GM10266 (cell line): ENCODE data around the gene GNG8.
"Not testable (repeated sequence)": the region's sequence is repeated elsewhere in the genome, so short reads cannot be mapped to it uniquely, and the experiment has no call there.

ENCODE experiments used
- DNase-seq: peaks from one replicate; pipeline ENCODE4 v3.0.0; 2012; ENCODE audit errors: extremely low spot score
- CTCF ChIP-seq: IDR thresholded peaks from 2 replicates; pipeline ENCODE4 v1.5.1; 2012; ENCODE audit warnings: mild to moderate bottlenecking, low read depth; ENCODE audit not compliant: control insufficient read depth, insufficient read depth; ENCODE audit errors: missing control alignments

The GNG8 gene

DNA sequence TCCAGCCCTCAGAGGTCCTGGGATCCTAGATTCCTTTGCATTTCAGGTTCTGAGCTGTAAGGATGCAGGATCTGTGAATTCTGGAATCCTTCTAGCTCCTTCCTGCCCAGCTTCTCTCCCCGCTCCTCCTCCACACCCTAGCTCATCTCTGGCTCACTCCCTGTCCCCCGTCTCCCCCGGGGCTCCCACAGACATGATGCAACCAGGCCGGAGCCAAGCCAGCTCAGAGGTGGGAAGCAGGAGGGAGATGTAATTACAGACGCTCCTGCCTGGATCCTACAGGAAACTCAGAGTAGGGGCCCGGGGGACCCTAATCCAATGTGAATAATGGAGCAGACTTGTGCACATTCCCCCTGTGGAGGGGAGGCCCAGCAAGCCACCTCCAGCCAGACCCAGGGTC, 4.5 kb downstream of the GNG8 start:
- no peak for DNase-seq
- no peak for TF ChIP-seq CTCF

DNA sequence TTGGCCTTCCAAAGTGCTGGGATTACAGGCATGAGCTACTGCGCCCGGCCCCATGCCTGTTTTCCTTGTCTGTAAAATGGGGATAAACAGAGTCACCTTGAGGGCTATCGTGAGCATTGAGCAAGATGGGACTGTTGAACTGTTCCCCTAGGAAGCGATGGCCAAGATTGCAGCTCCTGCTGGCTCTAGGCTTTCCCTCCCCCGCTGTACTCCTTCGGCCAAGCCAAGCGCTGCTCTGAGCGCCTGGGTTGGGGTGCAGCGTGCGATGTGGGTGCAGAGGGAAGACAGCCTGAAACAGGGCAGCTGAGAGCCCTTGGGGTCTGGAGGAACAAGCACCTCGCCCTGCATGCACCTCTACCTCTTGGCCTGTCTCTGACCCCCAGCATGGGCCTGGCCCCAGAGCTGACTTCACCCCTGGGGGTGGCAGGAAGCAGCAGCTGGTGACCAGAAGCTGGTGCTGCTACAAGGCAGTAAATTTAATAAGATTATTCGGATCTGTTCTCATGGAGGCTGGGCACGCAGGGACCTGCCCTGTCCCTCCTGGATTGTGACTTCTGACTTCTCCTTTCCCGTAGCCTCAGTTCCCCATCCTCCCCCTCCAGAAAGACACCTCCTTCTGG, 5.3 kb downstream of the GNG8 start:
- no peak for TF ChIP-seq CTCF
- no peak for DNase-seq

DNA sequence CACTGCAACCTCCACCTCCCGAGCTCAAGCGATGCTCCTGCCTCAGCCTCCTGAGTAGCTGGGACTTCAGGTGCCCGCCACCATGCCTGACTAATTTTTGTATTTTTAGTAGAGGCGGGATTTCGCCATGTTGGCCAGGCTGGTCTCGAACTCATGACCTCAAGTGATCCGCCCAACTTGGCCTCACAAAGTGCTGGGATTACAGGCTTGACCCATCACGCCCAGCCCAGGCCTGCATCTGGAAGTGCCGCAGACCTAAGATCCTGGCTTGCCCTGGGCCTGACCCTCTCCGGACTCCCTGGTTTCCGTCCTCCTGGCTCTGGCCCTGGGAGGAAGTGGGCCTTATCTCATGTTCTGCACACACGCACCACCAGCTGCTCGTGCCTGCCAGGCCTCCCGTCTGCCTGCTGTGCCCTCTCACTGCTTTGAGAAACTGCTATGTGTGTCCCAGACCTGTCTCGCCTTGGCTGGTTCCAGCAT, 6.4 kb downstream of the GNG8 start:
- TF ChIP-seq CTCF: no peak
- no peak for DNase-seq

GRCh38 chr19:46628970-46629369, 7.0 kb downstream of the GNG8 start:
- DNase-seq: not testable (repeated sequence)

GRCh38 chr19:46626446-46626845, 9.6 kb downstream of the GNG8 start:
- no peak for DNase-seq
- no peak for TF ChIP-seq CTCF

DNA sequence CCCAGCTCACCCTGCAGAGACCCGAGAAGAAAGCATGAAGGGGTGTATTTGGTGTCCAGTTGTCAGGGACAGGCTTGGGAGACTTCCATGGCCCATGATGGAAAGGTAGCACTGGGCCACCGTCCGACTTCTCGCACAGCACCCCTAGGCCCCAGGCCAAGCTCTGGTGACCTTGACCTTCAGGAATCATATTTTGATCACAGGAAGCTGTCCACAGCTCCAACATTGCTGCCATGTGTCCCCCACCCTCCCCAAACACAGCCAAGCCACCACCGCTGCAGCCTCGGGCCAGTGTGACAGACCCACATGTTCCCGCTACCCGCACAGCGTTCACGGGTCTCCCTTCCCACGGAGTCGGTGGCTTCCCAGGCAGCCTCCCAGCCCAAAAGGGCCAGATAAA, 10.3 kb downstream of the GNG8 start:
- no peak for DNase-seq

GRCh38 chr19:46624958-46625661, 10.9 kb downstream of the GNG8 start, which contains the start of gene PTGIR:
Gene PTGIR (minus strand): TSS chr19:46625089. CDS start chr19:46624225, 864 bp downstream.
- peak; percentile 65 for DNase-seq
- no peak for TF ChIP-seq CTCF

More for the DNA sequence above, 10.3 kb downstream of the GNG8 start:
- no peak for TF ChIP-seq CTCF
